Measurements from ENCODE around the gene ARL11.

The ARL11 gene

DNA sequence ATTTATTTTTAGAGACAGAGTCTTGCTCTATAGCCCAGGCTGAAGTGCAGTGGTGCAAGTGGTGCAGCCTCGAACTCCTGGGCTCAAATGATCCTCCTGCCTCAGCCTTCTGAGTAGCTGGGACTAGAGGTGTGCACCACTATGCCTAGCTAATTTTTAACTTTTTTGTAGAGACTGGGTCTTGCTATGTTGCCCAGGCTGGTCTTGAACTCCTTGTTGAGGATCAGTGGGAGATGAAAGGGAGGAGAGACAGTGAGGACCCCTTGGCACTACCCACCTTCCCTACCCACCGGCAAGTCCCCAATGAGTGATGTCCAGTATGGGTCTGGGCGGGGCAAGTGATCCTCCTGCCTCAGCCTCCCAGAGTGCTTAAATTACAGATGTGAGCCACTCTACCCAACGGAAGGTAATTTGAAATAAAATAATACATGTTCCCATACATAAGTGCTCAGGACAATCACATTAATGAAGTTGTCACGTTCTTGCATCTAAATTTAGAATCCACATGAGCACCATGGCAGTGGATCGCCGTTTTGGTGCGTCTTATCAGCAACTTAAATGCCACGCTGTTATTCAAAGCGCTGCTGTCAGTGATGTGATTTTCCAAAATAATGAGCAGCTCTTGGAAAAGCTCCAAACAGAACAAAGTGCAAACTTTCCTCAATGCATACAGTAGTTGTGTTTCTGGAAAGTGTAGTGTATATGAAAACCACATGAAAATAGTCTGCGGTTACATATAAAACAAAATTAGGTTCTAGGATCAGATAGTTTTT, 5.9 kb upstream of the ARL11 start:
- H3K36me3 Mint-ChIP-seq (ENCODE audit: insufficient read depth): no peaks in the 10 kb centered on the region
- no peaks in the 10 kb centered on the region for H3K4me1 Mint-ChIP-seq
- H3K9me3 Mint-ChIP-seq: no peaks in the 10 kb centered on the region
- H3K27me3 Mint-ChIP-seq: no peaks in the 10 kb centered on the region
- no peak for ATAC-seq (replicated peaks; ENCODE audit: extremely low read depth, poor library complexity, severe bottlenecking)
- DNase-seq (ENCODE audit: low spot score in 2 of 2): no peak
- H3K4me3 Mint-ChIP-seq: no peak overlapping the region
- no peak overlapping the region for H3K27ac Mint-ChIP-seq (ENCODE audit: low read depth)

DNA sequence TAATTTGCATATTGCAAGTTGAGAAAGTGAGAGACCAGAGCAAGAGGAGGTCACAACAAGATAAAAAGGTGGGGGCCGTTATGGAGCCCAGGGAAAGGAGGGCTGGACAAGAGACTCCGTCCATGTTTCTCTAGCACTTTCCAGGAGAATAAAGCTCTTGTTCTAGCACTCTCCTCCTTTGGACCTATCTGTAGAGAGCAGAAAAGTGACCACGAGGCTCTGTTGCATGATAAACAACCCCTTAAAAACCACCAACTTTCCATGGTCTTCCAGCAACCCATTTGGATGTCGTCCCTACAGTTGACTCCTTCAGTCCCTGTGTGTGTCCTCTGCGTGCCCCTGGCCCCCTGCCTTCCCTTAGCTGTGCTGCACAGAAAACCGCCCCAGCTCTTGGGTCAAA, 4.1 kb upstream of the ARL11 start:
- Mint-ChIP-seq H3K36me3 (ENCODE audit: insufficient read depth) (no peaks in the 10 kb centered on the region), H3K9me3 (no peaks in the 10 kb centered on the region), H3K4me3 (no peak overlapping the region), H3K27ac (ENCODE audit: low read depth) (no peak overlapping the region), H3K4me1 (peaks cover 11% of the 10 kb centered on the region), H3K27me3 (no peaks in the 10 kb centered on the region)
- ATAC-seq (replicated peaks; ENCODE audit: extremely low read depth, poor library complexity, severe bottlenecking) (no peak), DNase-seq (ENCODE audit: low spot score in 2 of 2) (no peak)

DNA sequence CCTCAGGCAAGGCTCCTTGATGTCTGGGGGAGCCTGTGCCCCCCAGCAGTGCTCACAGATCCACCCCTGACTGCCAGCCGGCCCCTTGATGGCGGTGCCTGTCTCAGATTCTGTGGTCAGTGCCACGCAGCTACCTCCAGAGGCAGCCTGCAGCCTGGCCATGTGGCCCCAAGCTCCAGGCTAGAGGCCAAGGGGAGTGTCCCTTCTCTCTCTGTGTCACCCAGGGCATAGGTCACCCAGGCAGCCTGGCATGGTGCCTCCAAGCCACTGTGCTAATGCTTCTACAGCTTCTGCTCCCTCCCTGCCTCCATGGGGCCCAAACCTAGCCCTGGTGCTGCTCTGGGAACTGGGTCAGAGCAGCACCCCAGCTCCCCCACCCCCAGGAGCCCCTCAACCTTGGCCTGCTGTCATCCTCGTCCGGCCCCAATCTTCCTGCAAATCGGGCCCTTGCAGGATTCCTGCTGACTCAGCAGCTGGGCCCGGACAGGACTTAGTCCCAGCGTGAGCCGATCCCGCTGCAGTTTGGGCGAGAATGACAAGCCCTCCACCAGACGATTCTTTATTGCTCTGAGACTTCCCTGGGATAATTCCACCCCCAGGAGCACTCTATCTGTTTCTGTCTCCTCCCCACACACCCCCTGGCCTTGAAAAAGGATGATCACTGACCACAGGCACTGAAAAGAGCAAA, 2.8 kb upstream of the ARL11 start:
- no peaks in the 10 kb centered on the region for H3K27me3 Mint-ChIP-seq
- no peak for ATAC-seq (replicated peaks; ENCODE audit: extremely low read depth, poor library complexity, severe bottlenecking)
- H3K4me1 Mint-ChIP-seq: peaks cover 11% of the 10 kb centered on the region
- DNase-seq (ENCODE audit: low spot score in 2 of 2): no peak
- H3K36me3 Mint-ChIP-seq (ENCODE audit: insufficient read depth): no peaks in the 10 kb centered on the region
- H3K4me3 Mint-ChIP-seq: no peak overlapping the region
- no peaks in the 10 kb centered on the region for H3K9me3 Mint-ChIP-seq
- H3K27ac Mint-ChIP-seq (ENCODE audit: low read depth): no peak overlapping the region

DNA sequence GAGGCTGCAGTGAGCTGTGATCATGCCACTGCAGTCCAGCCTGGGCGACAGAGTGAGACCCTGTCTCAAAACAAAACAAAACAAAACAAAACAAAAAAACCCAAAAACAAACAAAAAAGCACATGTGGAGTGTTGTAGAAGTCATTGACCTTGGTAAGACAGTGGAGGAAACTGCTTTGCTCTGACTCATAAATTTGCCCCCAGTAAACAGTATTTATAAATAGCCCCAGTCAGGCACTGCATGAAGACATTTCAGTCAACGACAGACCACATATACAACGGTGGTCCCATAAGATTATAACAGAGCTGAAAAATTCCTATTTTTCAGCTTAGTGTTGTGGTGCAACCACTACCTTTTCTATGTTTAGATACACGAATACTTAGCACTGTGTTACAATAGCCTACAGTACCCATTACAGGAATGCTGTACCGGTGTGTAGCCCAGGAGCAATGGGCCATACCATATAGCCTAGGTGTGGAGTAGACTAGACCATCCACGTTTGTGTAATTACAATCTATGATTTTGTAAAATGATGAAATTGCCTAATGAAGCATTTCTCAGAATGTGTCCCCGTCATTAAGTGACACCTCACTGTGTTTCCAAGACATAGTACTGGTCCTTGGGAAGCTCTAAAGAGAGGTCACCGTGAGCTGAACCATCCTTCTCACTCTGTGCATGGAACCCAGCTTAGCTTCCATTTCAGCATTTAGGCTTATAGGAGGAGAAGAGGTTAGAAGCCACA, 1.1 kb downstream of the ARL11 start:
- Mint-ChIP-seq H3K27me3 (no peaks in the 10 kb centered on the region), H3K4me1 (peaks cover 11% of the 10 kb centered on the region), H3K27ac (ENCODE audit: low read depth) (no peak overlapping the region), H3K36me3 (ENCODE audit: insufficient read depth) (no peaks in the 10 kb centered on the region), H3K9me3 (no peaks in the 10 kb centered on the region), H3K4me3 (no peak overlapping the region)
- DNase-seq (ENCODE audit: low spot score in 2 of 2) (no peak), ATAC-seq (replicated peaks; ENCODE audit: extremely low read depth, poor library complexity, severe bottlenecking) (no peak)

DNA sequence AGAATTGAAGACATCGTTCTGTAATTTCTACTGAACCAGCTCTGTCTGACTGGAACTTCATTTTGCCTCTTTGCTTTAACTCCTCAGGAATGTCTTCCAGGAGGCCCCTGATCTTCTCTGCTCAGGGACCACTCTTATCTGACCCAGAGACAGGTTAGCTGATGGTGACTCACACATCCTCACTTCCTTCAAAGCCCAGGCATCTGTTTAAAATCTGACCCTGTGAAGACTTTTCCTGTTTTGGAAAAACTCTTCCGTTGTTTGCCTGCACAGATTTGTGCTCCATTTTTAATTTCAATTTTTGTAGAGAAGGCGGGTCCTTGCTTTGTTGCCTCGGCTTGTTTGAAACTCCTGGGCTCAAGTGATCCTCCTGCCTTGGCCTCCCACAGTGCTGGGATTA, 1.6 kb downstream of the ARL11 start:
- DNase-seq (ENCODE audit: low spot score in 2 of 2) (no peak), ATAC-seq (replicated peaks; ENCODE audit: extremely low read depth, poor library complexity, severe bottlenecking) (no peak)
- H3K27ac Mint-ChIP-seq (ENCODE audit: low read depth): no peak overlapping the region
- no peaks in the 10 kb centered on the region for H3K9me3 Mint-ChIP-seq
- peaks cover 15% of the 10 kb centered on the region for H3K4me1 Mint-ChIP-seq
- no peaks in the 10 kb centered on the region for H3K27me3 Mint-ChIP-seq
- no peaks in the 10 kb centered on the region for H3K36me3 Mint-ChIP-seq (ENCODE audit: insufficient read depth)
- H3K4me3 Mint-ChIP-seq: no peak overlapping the region

DNA sequence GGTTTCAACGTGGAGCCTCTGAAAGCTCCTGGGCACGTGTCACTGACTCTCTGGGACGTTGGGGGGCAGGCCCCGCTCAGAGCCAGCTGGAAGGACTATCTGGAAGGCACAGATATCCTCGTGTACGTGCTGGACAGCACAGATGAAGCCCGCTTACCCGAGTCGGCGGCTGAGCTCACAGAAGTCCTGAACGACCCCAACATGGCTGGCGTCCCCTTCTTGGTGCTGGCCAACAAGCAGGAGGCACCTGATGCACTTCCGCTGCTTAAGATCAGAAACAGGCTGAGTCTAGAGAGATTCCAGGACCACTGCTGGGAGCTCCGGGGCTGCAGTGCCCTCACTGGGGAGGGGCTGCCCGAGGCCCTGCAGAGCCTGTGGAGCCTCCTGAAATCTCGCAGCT, 2.3 kb downstream of the ARL11 start:
- ATAC-seq (replicated peaks; ENCODE audit: extremely low read depth, poor library complexity, severe bottlenecking): no peak
- no peak overlapping the region for H3K27ac Mint-ChIP-seq (ENCODE audit: low read depth)
- peaks cover 4% of the 10 kb centered on the region for H3K36me3 Mint-ChIP-seq (ENCODE audit: insufficient read depth)
- H3K4me1 Mint-ChIP-seq: peaks cover 21% of the 10 kb centered on the region
- no peak for DNase-seq (ENCODE audit: low spot score in 2 of 2)
- H3K4me3 Mint-ChIP-seq: no peak overlapping the region
- no peaks in the 10 kb centered on the region for H3K27me3 Mint-ChIP-seq
- no peaks in the 10 kb centered on the region for H3K9me3 Mint-ChIP-seq

DNA sequence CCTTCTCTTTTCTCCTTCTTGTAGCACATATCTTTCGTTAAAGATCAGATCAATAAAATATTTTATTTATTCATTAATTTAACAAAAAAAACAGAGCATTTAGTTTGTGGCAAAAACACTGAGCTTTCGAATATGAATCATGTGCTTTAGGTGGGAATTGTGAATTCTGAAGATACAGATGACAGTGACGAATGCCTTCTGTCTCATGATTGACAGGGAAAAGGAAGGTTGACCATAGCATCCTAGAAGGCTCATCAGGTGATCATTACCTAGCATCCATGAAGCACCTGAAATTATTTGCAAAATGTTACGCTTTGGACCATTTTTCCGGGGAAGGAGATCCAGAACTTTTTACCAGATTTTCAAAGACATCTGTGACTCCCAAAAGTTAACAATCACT, 3.8 kb downstream of the ARL11 start:
- Mint-ChIP-seq H3K4me1 (peaks cover 31% of the 10 kb centered on the region), H3K36me3 (ENCODE audit: insufficient read depth) (peaks cover 8% of the 10 kb centered on the region), H3K9me3 (no peaks in the 10 kb centered on the region), H3K4me3 (no peak overlapping the region), H3K27me3 (no peaks in the 10 kb centered on the region), H3K27ac (ENCODE audit: low read depth) (no peak overlapping the region)
- DNase-seq (ENCODE audit: low spot score in 2 of 2) (no peak), ATAC-seq (replicated peaks; ENCODE audit: extremely low read depth, poor library complexity, severe bottlenecking) (no peak)

DNA sequence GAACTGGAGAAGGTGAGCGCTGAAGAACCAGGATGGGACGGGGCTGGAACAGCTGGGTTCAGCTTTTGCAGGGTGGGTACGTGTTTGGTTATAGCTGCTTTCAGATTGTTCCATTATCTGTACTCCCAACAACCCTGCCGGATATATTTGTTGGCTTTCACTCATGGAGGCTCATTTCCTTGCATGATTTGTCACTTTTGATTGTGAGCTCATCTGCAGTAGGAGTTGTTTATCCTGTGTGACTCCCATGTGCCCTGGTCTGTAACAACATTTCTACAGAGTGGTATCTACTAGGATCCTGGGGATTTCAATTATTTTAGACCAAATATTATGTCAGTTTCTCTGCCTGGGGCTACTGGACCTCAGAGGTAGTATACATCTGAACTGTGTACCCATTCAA, 5.4 kb downstream of the ARL11 start:
- ATAC-seq (replicated peaks; ENCODE audit: extremely low read depth, poor library complexity, severe bottlenecking) (no peak), DNase-seq (ENCODE audit: low spot score in 2 of 2) (no peak)
- Mint-ChIP-seq H3K4me1 (peaks cover 23% of the 10 kb centered on the region), H3K4me3 (no peak overlapping the region), H3K27ac (ENCODE audit: low read depth) (no peak overlapping the region), H3K36me3 (ENCODE audit: insufficient read depth) (peaks cover 8% of the 10 kb centered on the region), H3K27me3 (no peaks in the 10 kb centered on the region), H3K9me3 (no peaks in the 10 kb centered on the region)

DNA sequence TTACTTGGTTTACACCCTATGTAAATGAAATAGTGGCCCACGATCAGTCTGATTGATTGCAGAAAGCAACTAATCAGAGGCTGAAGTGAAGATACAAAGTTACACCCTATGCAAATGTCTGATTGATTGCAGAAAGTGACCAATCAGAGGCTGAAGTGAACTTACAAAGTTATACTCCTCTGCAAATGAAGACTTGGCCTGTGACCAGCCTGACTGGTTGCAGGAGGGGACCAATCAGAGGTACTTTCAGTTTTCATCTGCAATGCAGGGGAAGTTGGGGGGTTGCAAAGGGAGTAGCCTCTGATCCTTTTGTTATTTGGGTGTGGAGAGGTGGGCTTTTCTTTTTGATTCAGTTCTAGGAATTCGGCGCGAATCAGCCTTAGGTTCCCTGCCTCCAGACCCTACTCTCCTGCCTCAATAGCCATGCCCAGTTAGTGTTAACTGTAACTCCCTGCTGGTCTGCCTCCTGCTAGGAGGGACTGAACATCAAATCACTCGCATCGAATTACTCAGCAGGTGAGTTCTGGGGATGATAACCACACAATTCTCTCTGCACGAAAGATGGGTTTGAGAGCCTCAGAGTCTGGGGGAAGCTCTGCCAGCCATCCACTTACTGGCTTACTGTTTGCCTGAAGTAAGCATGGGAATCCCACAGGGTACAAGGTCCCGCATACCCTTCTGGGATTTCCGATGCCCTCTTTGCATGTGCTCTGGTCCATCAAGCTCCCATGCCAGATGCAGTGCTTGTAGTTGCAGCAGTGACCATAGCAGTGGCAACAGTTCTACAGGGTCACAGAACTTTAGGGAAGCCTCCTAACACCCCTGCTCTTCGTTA, 7.5 kb downstream of the ARL11 start:
- no peaks in the 10 kb centered on the region for H3K9me3 Mint-ChIP-seq
- no peaks in the 10 kb centered on the region for H3K27me3 Mint-ChIP-seq
- H3K36me3 Mint-ChIP-seq (ENCODE audit: insufficient read depth): peaks cover 8% of the 10 kb centered on the region
- H3K4me1 Mint-ChIP-seq: peaks cover 21% of the 10 kb centered on the region
- H3K4me3 Mint-ChIP-seq: peak overlapping the region; percentile 75
- ATAC-seq (replicated peaks; ENCODE audit: extremely low read depth, poor library complexity, severe bottlenecking) (peak; percentile 86), DNase-seq (ENCODE audit: low spot score in 2 of 2) (peak in 1 of 2 donors; percentile 34)
- H3K27ac Mint-ChIP-seq (ENCODE audit: low read depth): peak overlapping the region; percentile 59

DNA sequence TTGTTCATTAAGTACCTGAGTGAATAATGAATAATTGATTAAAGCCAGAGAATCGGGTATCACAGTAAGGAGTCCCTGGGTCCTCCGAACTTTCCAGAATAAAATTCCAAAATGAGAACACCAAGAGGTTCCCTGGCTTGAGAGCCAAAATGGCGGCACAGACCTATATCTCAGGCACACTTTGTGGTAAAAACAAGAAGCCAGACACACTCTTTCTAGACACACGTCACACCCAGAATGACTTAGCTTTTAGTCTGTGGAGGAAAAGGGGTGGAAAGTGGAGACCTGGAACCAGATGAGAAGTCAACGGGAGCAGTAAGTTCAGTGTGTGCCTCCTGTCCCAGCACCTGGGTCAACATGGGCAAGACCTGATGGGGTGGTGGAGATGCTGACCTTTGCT, 8.4 kb downstream of the ARL11 start:
- H3K36me3 Mint-ChIP-seq (ENCODE audit: insufficient read depth): peaks cover 8% of the 10 kb centered on the region
- DNase-seq (ENCODE audit: low spot score in 2 of 2) (no peak), ATAC-seq (replicated peaks; ENCODE audit: extremely low read depth, poor library complexity, severe bottlenecking) (no peak)
- no peaks in the 10 kb centered on the region for H3K27me3 Mint-ChIP-seq
- H3K9me3 Mint-ChIP-seq: no peaks in the 10 kb centered on the region
- peak overlapping the region; percentile 59 for H3K27ac Mint-ChIP-seq (ENCODE audit: low read depth)
- peaks cover 21% of the 10 kb centered on the region for H3K4me1 Mint-ChIP-seq
- H3K4me3 Mint-ChIP-seq: peak overlapping the region; percentile 75

DNA sequence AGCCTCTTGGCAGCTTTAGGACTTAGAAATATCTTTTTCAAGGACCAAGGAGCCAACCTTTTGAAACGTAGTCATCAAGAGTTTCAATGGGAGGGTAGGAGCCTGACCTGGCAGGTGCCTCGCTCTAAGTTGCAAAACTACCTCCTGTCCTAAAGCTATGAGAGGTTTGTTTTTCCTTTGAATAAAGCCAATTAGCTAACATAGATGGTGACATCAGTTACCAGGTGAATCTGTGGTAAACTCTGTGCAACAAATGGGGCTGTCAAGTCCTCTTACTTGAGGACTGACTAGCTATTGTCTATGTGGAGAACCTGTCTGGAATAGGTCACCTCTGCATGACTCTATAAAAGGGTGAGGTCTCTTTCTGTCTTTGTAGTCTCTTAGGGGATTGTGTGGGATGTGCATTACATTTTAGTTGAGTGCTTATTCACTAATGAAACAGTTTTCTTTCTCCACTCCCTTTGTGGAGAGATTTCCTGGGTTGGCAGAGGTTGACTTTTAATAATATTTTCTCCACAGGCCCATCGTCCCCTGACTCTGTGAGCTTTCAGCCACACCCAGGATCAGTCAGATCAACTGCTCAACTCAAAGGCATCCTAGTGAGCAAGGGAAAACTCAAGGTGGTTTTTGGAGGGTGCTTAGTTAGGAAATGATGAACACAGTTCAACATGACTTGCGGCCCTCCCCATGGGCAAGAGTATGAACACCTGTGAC, 9.9 kb downstream of the ARL11 start:
- no peak overlapping the region for H3K4me3 Mint-ChIP-seq
- H3K36me3 Mint-ChIP-seq (ENCODE audit: insufficient read depth): peaks cover 10% of the 10 kb centered on the region
- H3K9me3 Mint-ChIP-seq: no peaks in the 10 kb centered on the region
- H3K4me1 Mint-ChIP-seq: peaks cover 21% of the 10 kb centered on the region
- DNase-seq (ENCODE audit: low spot score in 2 of 2): no peak
- no peak for ATAC-seq (replicated peaks; ENCODE audit: extremely low read depth, poor library complexity, severe bottlenecking)
- H3K27ac Mint-ChIP-seq (ENCODE audit: low read depth): no peak overlapping the region
- no peaks in the 10 kb centered on the region for H3K27me3 Mint-ChIP-seq

DNA sequence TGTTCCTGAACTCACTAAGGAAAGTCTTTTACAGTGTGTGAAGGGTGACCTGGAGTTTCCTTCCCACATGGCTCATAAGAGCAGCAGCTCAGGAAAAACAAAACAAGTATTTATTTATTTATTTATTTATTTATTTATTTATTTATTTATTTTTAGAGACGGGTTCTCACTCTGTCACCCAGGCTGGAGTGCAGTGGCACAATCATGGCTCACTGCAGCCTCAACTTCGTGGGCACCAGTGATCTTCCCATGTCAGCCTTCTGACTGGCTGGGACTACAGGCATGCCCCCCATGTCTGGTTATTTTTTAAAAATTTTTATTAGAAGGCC, 10.4 kb downstream of the ARL11 start:
- Mint-ChIP-seq H3K27me3 (no peaks in the 10 kb centered on the region), H3K4me3 (no peak overlapping the region), H3K27ac (ENCODE audit: low read depth) (no peak overlapping the region), H3K9me3 (no peaks in the 10 kb centered on the region), H3K4me1 (peaks cover 21% of the 10 kb centered on the region), H3K36me3 (ENCODE audit: insufficient read depth) (peaks cover 10% of the 10 kb centered on the region)
- no peak for DNase-seq (ENCODE audit: low spot score in 2 of 2)
- ATAC-seq (replicated peaks; ENCODE audit: extremely low read depth, poor library complexity, severe bottlenecking): no peak
